ENCODE measurements around the gene TSPAN18. TPM values are rescaled to one million over a fixed set of nuclear protein-coding genes. Genes with fewer than 3 reads are reported as not detected.

Gene TSPAN18
- total and polyA plus RNA-seq, 2 of the 8 experiments (the other 6 are each of a cell fraction or from before 2014, with no cell fraction given): 5.2 to 10.2 TPM

DNA sequence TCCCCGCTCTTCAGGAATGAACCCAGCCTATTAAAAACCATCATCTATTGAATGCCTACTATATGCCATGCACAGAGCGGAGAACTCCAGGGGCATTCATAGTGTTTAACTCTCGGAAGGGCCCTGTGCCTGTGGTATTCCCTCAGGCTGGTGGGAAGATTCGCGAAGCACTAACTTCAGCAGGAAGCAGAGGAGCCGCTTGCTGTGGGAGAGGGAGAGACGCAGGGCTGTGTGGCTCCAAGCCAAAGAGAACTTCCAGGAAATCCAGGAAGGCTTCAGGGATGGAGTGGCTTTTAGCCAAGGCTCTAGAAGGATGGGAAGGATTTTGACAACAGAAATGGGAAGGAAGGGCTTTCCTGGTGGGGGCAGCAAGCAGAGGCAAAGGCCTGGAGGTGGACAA lies 120.1 kb downstream of the TSPAN18 start:
- Histone ChIP-seq H4K5ac (ENCODE audit: insufficient read length, low read depth, low read length) (no peak overlapping the region), H3K27ac (ENCODE audit: low read depth, low read length) (no peak overlapping the region), H3K56ac (replicated peaks; ENCODE audit: insufficient read length, low read depth, low read length) (no peak overlapping the region), H2AK5ac (ENCODE audit: low read depth, low read length) (no peak overlapping the region), H3K4me1 (replicated peaks in 1 of 4; ENCODE audit: control insufficient read depth in 3 of 4, insufficient read depth in 4 of 4, low read length in 3 of 4) (peaks cover 3 to 21% (median 9%) of the 10 kb centered on the region in 4 experiments; a peak in 6 of 7 replicates), H4K91ac (replicated peaks; ENCODE audit: insufficient read length, low read length) (no peak overlapping the region), H3K9me3 (ENCODE audit: insufficient read depth in 2 of 2, low read depth in 1 of 2, low read length in 1 of 2) (peaks cover 0 to 7% of the 10 kb centered on the region in 2 experiments; a peak in 3 of 4 replicates), H3K9ac (replicated peaks in 1 of 4; ENCODE audit: extremely low read depth in 1 of 4, low read depth in 3 of 4, low read length in 3 of 4) (no peak overlapping the region), H2BK12ac (ENCODE audit: low read depth, low read length) (no peak overlapping the region), H4K20me1 (replicated peaks in 1 of 2; ENCODE audit: control insufficient read depth in 1 of 2, insufficient read depth in 2 of 2, low read length in 2 of 2) (no peaks in the 10 kb centered on the region), H3K18ac (ENCODE audit: extremely low read depth, low read length) (no peak overlapping the region), H3K79me2 (ENCODE audit: control insufficient read depth in 1 of 2, insufficient read depth in 2 of 2, low read length in 2 of 2) (no peaks in the 10 kb centered on the region), H2BK5ac (ENCODE audit: low read depth, low read length) (no peak overlapping the region), H2AFZ (ENCODE audit: low read length) (no peak overlapping the region), H3K4me2 (ENCODE audit: insufficient read depth in 1 of 2, low read depth in 2 of 2, low read length in 2 of 2) (no peak overlapping the region), H3K23me2 (ENCODE audit: low read depth, low read length) (no peaks in the 10 kb centered on the region), H2BK15ac (ENCODE audit: low read length) (no peak overlapping the region; the same call in 1 of the 2 replicates), H3K23ac (ENCODE audit: insufficient read length) (no peak overlapping the region), H2BK120ac (replicated peaks; ENCODE audit: low read depth, low read length) (no peak overlapping the region), H4K8ac (ENCODE audit: extremely low read depth, insufficient read depth, low read length) (no peak overlapping the region), H3K4me3 (ENCODE audit: extremely low read depth in 1 of 4, insufficient read depth in 2 of 4, low read depth in 3 of 4, low read length in 4 of 4) (no peak overlapping the region), H3K4ac (replicated peaks; ENCODE audit: insufficient read length, low read depth, low read length) (no peak overlapping the region), H2BK20ac (ENCODE audit: low read length) (no peak overlapping the region), H3K27me3 (replicated peaks in 1 of 4; ENCODE audit: control insufficient read depth in 3 of 4, extremely low read depth in 1 of 4, insufficient read depth in 3 of 4, low read length in 3 of 4) (no peaks in the 10 kb centered on the region), H3K14ac (ENCODE audit: insufficient read length) (no peak overlapping the region), H3K36me3 (ENCODE audit: control insufficient read depth in 2 of 4, insufficient read depth in 4 of 4, low read length in 3 of 4) (no peaks in the 10 kb centered on the region), H3K79me1 (ENCODE audit: low read depth, low read length) (no peaks in the 10 kb centered on the region)
- POLR2A ChIA-PET (ENCODE audit: partially characterized antibody): interaction anchor here (1.0 kb wide), 1 partner anchor 15 kb away, joined by 4 read pairs; no protein-coding TSS in a partner anchor
- CTCF ChIA-PET (ENCODE audit: partially characterized antibody): interaction anchor here (1.4 to 4.6 kb wide), 3 partner anchors 23 to 71 kb away, joined by 3 to 22 read pairs (median 21); no protein-coding TSS in a partner anchor
- WGBS, 2 experiments (ENCODE audit: extremely low coverage in 1 of 2, insufficient coverage in 1 of 2, insufficient read length in 1 of 2, insufficient replicate concordance in 2 of 2, low coverage in 1 of 2, low lambda C conversion rate in 2 of 2, missing lambda C conversion rate in 1 of 2): 86% methylated on average over 7 of the region's 7 CpGs; no CpG with 5 or more reads in 1 of the 2 experiments
- DNase-seq (ENCODE audit: low read depth in 1 of 2, low spot score in 2 of 2) (no peak), FAIRE-seq (no peak)
- TF ChIP-seq ASH2L (IDR thresholded peaks at IDR 0.05; ENCODE audit: low read length) (no peak), KDM1A (IDR thresholded peaks at IDR 0.05; ENCODE audit: borderline replicate concordance, low read length) (no peak), RAD21 (IDR thresholded peaks at IDR 0.05 in 1 of 2, conservative IDR thresholded peaks at IDR 0.05 in 1 of 2; ENCODE audit: low read depth in 2 of 2, low read length in 2 of 2) (no peak), SIRT6 (IDR thresholded peaks at IDR 0.05; ENCODE audit: low read length) (no peak), SAP30 (IDR thresholded peaks at IDR 0.05; ENCODE audit: insufficient read depth, insufficient replicate concordance, low read length) (no peak), RBBP5 (IDR thresholded peaks at IDR 0.05; ENCODE audit: borderline replicate concordance, low read depth, low read length) (no peak), EGR1 (IDR thresholded peaks at IDR 0.05; ENCODE audit: borderline replicate concordance, low read depth, low read length) (no peak), CREB1 (IDR thresholded peaks at IDR 0.05) (no peak), CBX5 (IDR thresholded peaks at IDR 0.05; ENCODE audit: low read depth, low read length) (no peak), CTBP2 (IDR thresholded peaks at IDR 0.05; ENCODE audit: borderline replicate concordance, insufficient read depth, insufficient read length, low read length) (no peak), ZNF274 (IDR thresholded peaks at IDR 0.05; ENCODE audit: borderline replicate concordance, extremely low read depth, low read length) (no peak), BCL11A (IDR thresholded peaks at IDR 0.05; ENCODE audit: low read depth in 2 of 2, low read length in 2 of 2) (no peak), TCF12 (IDR thresholded peaks at IDR 0.05; ENCODE audit: low read depth, low read length) (no peak)
- TF ChIP-seq, protein P1, sequence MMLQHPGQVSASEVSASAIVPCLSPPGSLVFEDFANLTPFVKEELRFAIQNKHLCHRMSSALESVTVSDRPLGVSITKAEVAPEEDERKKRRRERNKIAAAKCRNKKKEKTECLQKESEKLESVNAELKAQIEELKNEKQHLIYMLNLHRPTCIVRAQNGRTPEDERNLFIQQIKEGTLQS (IDR thresholded peaks at IDR 0.05; ENCODE audit: insufficient read depth, low read depth, low read length): no peak
